ENCODE results near the gene ABHD1.
"Not testable (repeated sequence)": the region's sequence is repeated elsewhere in the genome, so short reads cannot be mapped to it uniquely, and the experiment has no call there.

DNA sequence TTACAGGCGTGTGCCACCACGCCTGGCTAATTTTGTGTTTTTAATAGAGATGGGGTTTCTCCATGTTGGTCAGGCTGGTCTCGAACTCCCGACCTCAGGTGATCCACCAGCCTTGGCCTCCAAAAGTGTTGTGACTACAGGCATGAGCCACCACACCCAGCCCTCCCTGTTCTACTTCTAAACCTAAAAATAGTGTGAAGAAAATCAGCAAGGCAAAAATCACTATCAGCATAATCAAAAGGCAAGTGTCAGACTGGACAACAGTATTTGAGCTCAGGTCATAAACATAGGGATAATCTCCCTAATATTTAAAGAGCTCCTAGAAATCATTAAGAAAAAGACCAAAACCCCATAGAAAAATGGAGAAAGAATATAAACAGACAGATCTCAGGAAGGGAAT lies 52.2 kb downstream of the ABHD1 start:
- TF ChIP-seq EZH2 (IDR thresholded peaks at IDR 0.05; ENCODE audit: insufficient read depth, low read length) = not testable (repeated sequence)
- TF ChIP-seq, protein P1, sequence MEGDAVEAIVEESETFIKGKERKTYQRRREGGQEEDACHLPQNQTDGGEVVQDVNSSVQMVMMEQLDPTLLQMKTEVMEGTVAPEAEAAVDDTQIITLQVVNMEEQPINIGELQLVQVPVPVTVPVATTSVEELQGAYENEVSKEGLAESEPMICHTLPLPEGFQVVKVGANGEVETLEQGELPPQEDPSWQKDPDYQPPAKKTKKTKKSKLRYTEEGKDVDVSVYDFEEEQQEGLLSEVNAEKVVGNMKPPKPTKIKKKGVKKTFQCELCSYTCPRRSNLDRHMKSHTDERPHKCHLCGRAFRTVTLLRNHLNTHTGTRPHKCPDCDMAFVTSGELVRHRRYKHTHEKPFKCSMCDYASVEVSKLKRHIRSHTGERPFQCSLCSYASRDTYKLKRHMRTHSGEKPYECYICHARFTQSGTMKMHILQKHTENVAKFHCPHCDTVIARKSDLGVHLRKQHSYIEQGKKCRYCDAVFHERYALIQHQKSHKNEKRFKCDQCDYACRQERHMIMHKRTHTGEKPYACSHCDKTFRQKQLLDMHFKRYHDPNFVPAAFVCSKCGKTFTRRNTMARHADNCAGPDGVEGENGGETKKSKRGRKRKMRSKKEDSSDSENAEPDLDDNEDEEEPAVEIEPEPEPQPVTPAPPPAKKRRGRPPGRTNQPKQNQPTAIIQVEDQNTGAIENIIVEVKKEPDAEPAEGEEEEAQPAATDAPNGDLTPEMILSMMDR (IDR thresholded peaks at IDR 0.05; ENCODE audit: insufficient read depth, low read depth, low read length) = not testable (repeated sequence)

Measured in astrocyte (in vitro differentiated cells and primary cell).